Astrocyte of the cerebellum (primary cell): ENCODE data around the gene SPRED3.

Experiments
- DNase-seq: peaks from one replicate; pipeline ENCODE4 v3.0.0-alpha.2; 2011; ENCODE audit warnings: low read depth
- H3K4me3 ChIP-seq: 2 replicates; pipeline ENCODE4 v1.5.1; 2011; ENCODE audit warnings: mild to moderate bottlenecking, low read depth, low read length, moderate library complexity
- CTCF ChIP-seq: IDR thresholded peaks from 2 replicates; pipeline ENCODE4 v1.5.1; 2012; ENCODE audit warnings: low read length, low read depth, moderate library complexity, mild to moderate bottlenecking; ENCODE audit errors: missing control alignments
- in situ Hi-C: cut with HindIII; loops from 2 replicates; pipeline ENCODE4 v1.10.0; 2017; ENCODE audit warnings: low sequenced_read_pairs

Gene SPRED3

GRCh38 chr19:38445362-38445761 is 56.9 kb downstream of the SPRED3 start:
- no peak for DNase-seq
- H3K4me3 ChIP-seq = no peak overlapping the region
- in situ Hi-C loops = no loop called here
- TF ChIP-seq CTCF = no peak

GRCh38 chr19:38448225-38448624 is 59.7 kb downstream of the SPRED3 start:
- H3K4me3 ChIP-seq = no peak overlapping the region
- no peak for TF ChIP-seq CTCF
- DNase-seq = no peak
- in situ Hi-C loops = no loop called here
